GM23248 (cell line): Measurements from ENCODE around the gene SEPTIN12. TPM values are rescaled to one million over a fixed set of nuclear protein-coding genes. Genes with fewer than 3 reads are reported as not detected.

ENCODE experiments used
- DNase-seq: peaks from one replicate; pipeline ENCODE4 v3.0.0-alpha.2; 2015
- H2AFZ ChIP-seq: fragments of 200-600 bp; sonication (generic); 2 replicates; pipeline ENCODE4 v1.6.1; 2016; ENCODE audit warnings: antibody characterized with exemption
- H3F3A ChIP-seq: fragments of 200-600 bp; sonication (generic); 2 replicates; pipeline ENCODE4 v1.6.1; 2016; ENCODE audit warnings: mild to moderate bottlenecking, antibody characterized with exemption, mixed run types; ENCODE audit not compliant: insufficient read depth
- H3K27ac ChIP-seq: fragments of 200-600 bp; sonication (generic); 2 replicates; pipeline ENCODE4 v1.5.1; 2016; ENCODE audit warnings: mild to moderate bottlenecking
- H3K27me3 ChIP-seq: fragments of 200-600 bp; sonication (generic); replicated peaks from 2 replicates; pipeline ENCODE4 v1.6.1; 2016; ENCODE audit warnings: mild to moderate bottlenecking; ENCODE audit not compliant: insufficient read depth
- H3K36me3 ChIP-seq: fragments of 200-600 bp; sonication (generic); 2 replicates; pipeline ENCODE4 v1.6.1; 2016; ENCODE audit warnings: low read depth, mild to moderate bottlenecking
- H3K4me1 ChIP-seq: fragments of 200-600 bp; sonication (generic); 2 replicates; pipeline ENCODE4 v1.6.1; 2016; ENCODE audit warnings: mild to moderate bottlenecking; ENCODE audit not compliant: insufficient read depth
- H3K4me2 ChIP-seq: fragments of 200-600 bp; sonication (generic); one replicate; pipeline ENCODE4 v1.6.1; 2016; ENCODE audit warnings: mild to moderate bottlenecking; ENCODE audit not compliant: unreplicated experiment
- H3K4me3 ChIP-seq: fragments of 200-600 bp; sonication (generic); 2 replicates; pipeline ENCODE4 v1.5.1; 2016; ENCODE audit warnings: mild to moderate bottlenecking
- H3K79me2 ChIP-seq: fragments of 200-600 bp; sonication (generic); 2 replicates; pipeline ENCODE4 v1.6.1; 2016; ENCODE audit warnings: mild to moderate bottlenecking; ENCODE audit not compliant: insufficient read depth
- H3K9ac ChIP-seq: fragments of 200-600 bp; sonication (generic); 2 replicates; pipeline ENCODE4 v1.6.1; 2016; ENCODE audit warnings: mild to moderate bottlenecking
- H3K9me2 ChIP-seq: fragments of 200-600 bp; sonication (generic); 2 replicates; pipeline ENCODE4 v1.6.1; 2016; ENCODE audit warnings: mixed run types, mild to moderate bottlenecking, moderate library complexity; ENCODE audit not compliant: insufficient read depth
- H3K9me3 ChIP-seq: fragments of 200-600 bp; sonication (generic); one replicate; pipeline ENCODE4 v1.6.1; 2017; ENCODE audit warnings: low read depth
- H4K20me1 ChIP-seq: fragments of 200-600 bp; sonication (generic); 2 replicates; pipeline ENCODE4 v1.6.0; 2016; ENCODE audit not compliant: insufficient read depth
- EZH2 ChIP-seq: fragments of 200-600 bp; sonication (generic); IDR thresholded peaks from 2 replicates; pipeline ENCODE4 v1.6.1; 2018; ENCODE audit warnings: antibody characterized with exemption, mild to moderate bottlenecking; ENCODE audit not compliant: insufficient read depth, poor library complexity, severe bottlenecking
- EZH2phosphoT487 ChIP-seq: fragments of 200-600 bp; sonication (generic); IDR thresholded peaks from 2 replicates; pipeline ENCODE4 v1.6.1; 2018; ENCODE audit warnings: antibody characterized with exemption, moderate library complexity, mild to moderate bottlenecking, low read depth; ENCODE audit not compliant: insufficient read depth
- WGBS, 2 experiments: methylation state at CpG; one replicate each; pipeline ENCODE4 v1.1.6; 2015 to 2017; ENCODE audit warnings: low lambda C conversion rate in 2 of 2, low coverage in 1 of 2; ENCODE audit errors: missing lambda C conversion rate in 2 of 2; 5-methylcytosine and 5-hydroxymethylcytosine counted together
- in situ Hi-C: fragments of 300-500 bp; cut with MboI; formaldehyde crosslinking; loops from 2 replicates; pipeline ENCODE4 v1.15.0; 2020
- polyA plus RNA-seq: library from polyadenylated mRNA; unstranded; fragments of >200 nt; fragmentation: Nextera tagmentation; extraction: Ambion mirVana; gene quantifications from 2 replicates; pipeline ENCODE4 v1.2.1, GENCODE V29; 2016
- total RNA-seq: library from RNA; depleted of rRNA; stranded (reverse); fragments of >200 nt; shearing (Covaris generic); gene quantifications from 2 replicates; pipeline ENCODE4 v1.2.3, GENCODE V29; 2014

Gene SEPTIN12
- total and polyA plus RNA-seq, 2 experiments from 2014 or later: not detected

DNA sequence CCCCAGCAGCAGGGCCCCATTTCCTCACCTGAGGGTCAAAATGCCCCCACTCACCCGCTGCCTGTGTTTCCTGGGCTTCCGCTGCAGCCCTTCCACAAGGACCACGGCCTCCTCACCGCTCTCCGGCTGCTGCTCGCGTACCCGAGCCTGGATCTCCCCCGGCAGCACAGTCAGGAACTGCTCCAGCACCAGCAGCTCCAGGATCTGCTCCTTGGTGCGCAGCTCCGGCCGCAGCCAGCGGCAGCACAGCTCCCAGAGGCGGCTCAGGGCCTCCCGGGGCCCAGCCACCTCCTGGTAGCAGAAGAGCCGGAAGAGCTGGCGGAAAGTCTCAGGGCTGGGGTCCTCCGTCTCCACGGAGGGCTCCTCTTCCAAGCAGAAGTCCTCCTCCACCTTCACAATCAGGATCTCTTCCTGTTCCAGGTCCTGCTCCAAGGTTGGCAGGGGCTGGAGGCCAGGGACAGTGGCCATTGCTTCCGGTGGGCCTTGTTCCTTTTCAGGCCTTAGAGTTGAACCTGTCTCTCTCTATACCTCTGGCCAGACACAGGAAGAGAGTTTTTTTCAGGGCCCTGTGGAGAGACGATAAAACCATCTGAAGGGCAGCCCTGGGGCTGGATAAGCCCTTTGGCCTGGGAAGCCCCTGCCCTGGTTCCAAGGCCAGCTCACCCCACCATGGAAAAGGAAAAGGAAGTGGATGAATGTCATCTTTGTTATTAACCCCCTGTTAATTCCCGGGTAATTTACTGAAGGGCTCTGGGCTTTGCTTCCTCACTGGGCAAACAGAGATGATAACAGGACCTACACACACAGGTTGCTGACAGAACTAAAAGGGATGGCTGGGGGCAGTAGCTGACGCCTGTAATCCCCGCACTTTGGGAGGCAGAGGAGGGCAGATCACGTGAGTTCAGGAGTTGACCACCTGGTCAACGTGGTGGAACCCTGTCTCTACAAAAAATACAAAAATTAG is 22.4 kb downstream of the SEPTIN12 start:
- peaks cover 4% of the 10 kb centered on the region; the same call in 1 of the 2 replicates for H3K36me3 ChIP-seq
- peak overlapping the region; percentile 91 for H3K4me3 ChIP-seq
- in situ Hi-C loops: no loop called here
- peak overlapping the region; percentile 97 for H3K9ac ChIP-seq
- no peaks in the 10 kb centered on the region for H3K9me3 ChIP-seq
- TF ChIP-seq EZH2phosphoT487 (no peak), EZH2 (no peak)
- no peaks in the 10 kb centered on the region for H3K9me2 ChIP-seq
- peaks cover 8% of the 10 kb centered on the region; the same call in 1 of the 2 replicates for H3F3A ChIP-seq
- peak; percentile 17 for DNase-seq
- 75 to 79% methylated on average over 24 to 26 of the region's 26 CpGs for WGBS, 2 experiments
- no peaks in the 10 kb centered on the region for H3K27me3 ChIP-seq
- peak overlapping the region; percentile 66 for H3K27ac ChIP-seq
- H4K20me1 ChIP-seq: no peaks in the 10 kb centered on the region
- peaks cover 5% of the 10 kb centered on the region for H3K4me1 ChIP-seq
- H2AFZ ChIP-seq: peak overlapping the region; percentile 87
- H3K79me2 ChIP-seq: peaks cover 41% of the 10 kb centered on the region
- peak overlapping the region; percentile 71 for H3K4me2 ChIP-seq

- in situ Hi-C loops: no loop called here
- H4K20me1 ChIP-seq: no peaks in the 10 kb centered on the region
- peaks cover 8% of the 10 kb centered on the region; the same call in 1 of the 2 replicates for H3F3A ChIP-seq
- no peak overlapping the region for H3K4me3 ChIP-seq
- H3K9ac ChIP-seq: no peak overlapping the region
- H3K9me3 ChIP-seq: no peaks in the 10 kb centered on the region
- H3K79me2 ChIP-seq: peaks cover 41% of the 10 kb centered on the region
- no peaks in the 10 kb centered on the region for H3K27me3 ChIP-seq
- H3K36me3 ChIP-seq: peaks cover 4% of the 10 kb centered on the region; the same call in 1 of the 2 replicates
- no peaks in the 10 kb centered on the region for H3K9me2 ChIP-seq
- TF ChIP-seq EZH2 (no peak), EZH2phosphoT487 (no peak)
- 87 to 88% methylated on average over 7 of the region's 7 CpGs for WGBS, 2 experiments
- H2AFZ ChIP-seq: no peak overlapping the region
- no peak overlapping the region for H3K27ac ChIP-seq
- H3K4me2 ChIP-seq: no peak overlapping the region
- peaks cover 5% of the 10 kb centered on the region for H3K4me1 ChIP-seq
- no peak for DNase-seq
These were observed 24.4 kb downstream of the SEPTIN12 start for GRCh38 chr16:4763791-4764190.

GRCh38 chr16:4762205-4762604 is 25.9 kb downstream of the SEPTIN12 start:
- Histone ChIP-seq H3K27ac (no peak overlapping the region), H3K4me2 (no peak overlapping the region), H3K36me3 (peaks cover 4% of the 10 kb centered on the region; the same call in 1 of the 2 replicates), H3K79me2 (peaks cover 41% of the 10 kb centered on the region), H3K9me2 (no peaks in the 10 kb centered on the region), H3K9ac (no peak overlapping the region), H2AFZ (no peak overlapping the region), H3K4me1 (peaks cover 5% of the 10 kb centered on the region), H3F3A (no peaks in the 10 kb centered on the region), H3K4me3 (no peak overlapping the region), H3K9me3 (no peaks in the 10 kb centered on the region), H3K27me3 (no peaks in the 10 kb centered on the region), H4K20me1 (no peaks in the 10 kb centered on the region)
- in situ Hi-C loops: no loop called here
- WGBS, 2 experiments: 95 to 97% methylated on average over 7 to 9 of the region's 9 CpGs
- no peak for DNase-seq
- TF ChIP-seq EZH2 (no peak), EZH2phosphoT487 (no peak)

DNA sequence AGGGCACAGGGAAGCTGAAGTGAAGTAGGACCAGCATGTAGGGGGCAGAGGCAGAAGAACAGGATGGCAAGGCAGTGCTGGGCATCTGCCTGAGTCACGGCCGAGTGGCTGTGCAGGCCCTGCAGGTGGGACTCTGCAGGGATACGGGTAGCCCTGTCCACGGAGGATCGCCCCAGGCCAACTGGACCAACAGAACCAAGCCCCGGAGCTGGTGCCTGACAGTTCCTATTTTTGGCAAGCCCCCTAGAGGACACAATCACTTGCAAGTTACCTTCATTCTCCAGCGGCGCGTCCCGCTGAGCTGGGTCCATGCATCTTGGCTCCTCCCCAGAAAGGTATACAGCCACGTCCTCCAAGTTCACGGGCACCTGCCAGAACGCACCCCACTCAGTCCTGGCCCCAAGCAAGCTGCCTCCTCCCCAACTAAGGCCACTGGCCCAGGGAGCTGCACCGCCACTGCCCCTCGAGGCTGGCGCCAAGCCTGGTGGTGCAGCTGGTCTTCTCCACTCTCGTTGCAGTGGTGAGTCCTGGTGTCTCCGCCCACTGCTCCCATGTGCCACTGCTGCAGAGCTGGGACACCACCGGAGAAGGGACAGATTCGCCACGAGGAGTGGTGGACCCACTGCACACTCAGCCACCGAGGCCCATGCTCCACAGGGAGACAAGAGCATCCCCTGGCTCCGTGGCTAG is 27.8 kb downstream of the SEPTIN12 start:
- no peaks in the 10 kb centered on the region for H4K20me1 ChIP-seq
- H3K4me1 ChIP-seq: no peaks in the 10 kb centered on the region
- H3K79me2 ChIP-seq: peaks cover 33% of the 10 kb centered on the region
- no peaks in the 10 kb centered on the region for H3K9me2 ChIP-seq
- peaks cover 13% of the 10 kb centered on the region; the same call in 1 of the 2 replicates for H3K36me3 ChIP-seq
- H3K9ac ChIP-seq: no peak overlapping the region
- no peak overlapping the region for H3K4me3 ChIP-seq
- no peak for DNase-seq
- in situ Hi-C loops: no loop called here
- no peak for TF ChIP-seq EZH2phosphoT487
- no peak for TF ChIP-seq EZH2
- no peaks in the 10 kb centered on the region for H3F3A ChIP-seq
- WGBS, 2 experiments: 91 to 93% methylated on average over 22 to 23 of the region's 23 CpGs
- no peak overlapping the region for H2AFZ ChIP-seq
- H3K27me3 ChIP-seq: no peaks in the 10 kb centered on the region
- no peak overlapping the region for H3K4me2 ChIP-seq
- H3K9me3 ChIP-seq: no peaks in the 10 kb centered on the region
- no peak overlapping the region for H3K27ac ChIP-seq
